ENCODE data around the gene TUBGCP2.
A peak's percentile ranks its signal among the peaks of the same experiment; 100 is the strongest.

TUBGCP2 gene

DNA sequence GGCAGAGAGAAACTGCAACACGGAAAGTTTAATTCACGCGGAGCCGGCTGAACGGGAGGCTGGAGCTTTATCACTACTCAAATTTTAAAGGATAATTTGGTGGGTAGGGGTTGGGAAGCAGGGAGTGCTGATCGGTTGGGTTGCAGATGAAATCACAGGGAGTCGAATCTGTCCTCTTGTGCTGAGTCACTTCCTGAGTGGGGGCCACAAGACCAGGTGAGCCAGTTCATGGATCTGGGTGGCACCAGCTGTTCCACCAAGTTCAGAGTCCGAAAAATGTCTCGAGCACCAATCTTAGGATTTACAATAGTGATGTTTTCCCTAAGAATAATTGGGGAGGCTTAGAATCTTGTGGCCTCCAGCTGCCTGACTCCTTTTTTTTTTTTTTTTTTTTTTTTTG, 34.9 kb upstream of the TUBGCP2 start:
- DNase-seq (ENCODE audit: low read depth in 2 of 2) = no peak

DNA sequence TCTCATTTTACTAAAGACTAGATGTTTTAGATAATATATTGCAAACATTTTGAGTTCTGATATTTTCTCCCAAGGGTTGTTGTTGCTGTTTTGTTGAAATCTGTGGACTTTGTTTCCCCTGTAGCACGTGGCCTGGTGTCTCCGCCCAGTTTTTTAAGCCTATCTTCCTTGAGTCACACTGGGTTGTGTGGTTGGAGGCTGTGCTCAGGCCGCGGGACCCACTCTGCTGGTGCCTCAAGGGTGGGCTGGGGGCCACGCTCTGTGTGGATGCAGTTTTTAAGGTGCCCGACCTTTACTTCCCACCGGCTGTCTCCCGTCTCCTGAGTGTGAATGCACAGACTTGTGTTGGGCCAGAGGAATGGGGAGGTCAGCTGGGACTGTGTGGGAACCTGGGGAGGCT, 34.3 kb upstream of the TUBGCP2 start:
- no peak for DNase-seq (ENCODE audit: low read depth in 2 of 2)

DNA sequence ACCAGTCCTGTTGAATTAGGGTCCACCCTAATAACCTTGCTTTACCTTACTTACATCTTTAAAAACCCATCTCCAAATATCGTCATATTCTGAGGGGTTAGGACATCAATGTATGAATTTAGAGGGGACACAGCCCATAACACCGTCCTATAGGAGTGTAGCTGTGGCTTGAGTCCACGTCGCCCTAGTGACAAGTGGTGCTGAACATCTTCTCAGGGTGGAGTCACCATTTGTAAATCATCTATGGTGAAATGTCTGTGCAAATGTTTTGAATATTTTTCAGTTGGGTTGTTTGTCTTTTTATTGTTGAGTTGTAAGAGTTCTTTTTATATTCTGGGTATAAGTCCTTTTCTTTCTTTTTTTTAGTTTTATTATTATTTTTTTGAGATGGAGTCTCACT, 33.3 kb upstream of the TUBGCP2 start:
- DNase-seq (ENCODE audit: low read depth in 2 of 2) = no peak

DNA sequence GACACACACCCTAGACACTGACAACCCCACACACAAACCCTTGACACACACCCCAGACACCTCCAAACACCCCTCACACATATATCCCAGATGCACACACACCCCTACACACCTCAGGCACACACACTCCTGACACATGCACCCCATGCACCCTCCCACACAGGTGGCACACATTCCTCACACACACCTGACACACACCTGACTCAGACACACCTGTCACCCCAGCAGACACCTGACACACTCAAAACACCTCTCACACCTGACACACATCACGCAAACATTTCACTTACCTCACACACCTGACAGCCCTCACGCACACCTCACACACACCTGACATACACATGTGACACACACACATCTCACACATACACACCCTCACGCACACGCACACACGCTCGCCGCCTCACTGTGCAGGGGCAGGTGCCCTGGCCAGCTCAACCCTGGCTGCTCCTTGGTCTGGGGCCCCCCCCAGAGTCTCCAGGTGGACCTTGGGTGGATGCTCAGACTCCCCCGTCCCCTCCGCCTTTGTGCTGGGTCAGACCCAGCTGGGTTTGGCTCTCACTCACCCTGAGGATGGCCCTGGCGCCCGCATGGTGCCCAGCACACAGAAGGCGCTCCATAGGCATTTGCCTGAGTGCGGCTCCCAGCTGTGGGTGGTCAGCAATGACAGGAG, 31.2 kb upstream of the TUBGCP2 start:
- no peak for DNase-seq (ENCODE audit: low read depth in 2 of 2)

DNA sequence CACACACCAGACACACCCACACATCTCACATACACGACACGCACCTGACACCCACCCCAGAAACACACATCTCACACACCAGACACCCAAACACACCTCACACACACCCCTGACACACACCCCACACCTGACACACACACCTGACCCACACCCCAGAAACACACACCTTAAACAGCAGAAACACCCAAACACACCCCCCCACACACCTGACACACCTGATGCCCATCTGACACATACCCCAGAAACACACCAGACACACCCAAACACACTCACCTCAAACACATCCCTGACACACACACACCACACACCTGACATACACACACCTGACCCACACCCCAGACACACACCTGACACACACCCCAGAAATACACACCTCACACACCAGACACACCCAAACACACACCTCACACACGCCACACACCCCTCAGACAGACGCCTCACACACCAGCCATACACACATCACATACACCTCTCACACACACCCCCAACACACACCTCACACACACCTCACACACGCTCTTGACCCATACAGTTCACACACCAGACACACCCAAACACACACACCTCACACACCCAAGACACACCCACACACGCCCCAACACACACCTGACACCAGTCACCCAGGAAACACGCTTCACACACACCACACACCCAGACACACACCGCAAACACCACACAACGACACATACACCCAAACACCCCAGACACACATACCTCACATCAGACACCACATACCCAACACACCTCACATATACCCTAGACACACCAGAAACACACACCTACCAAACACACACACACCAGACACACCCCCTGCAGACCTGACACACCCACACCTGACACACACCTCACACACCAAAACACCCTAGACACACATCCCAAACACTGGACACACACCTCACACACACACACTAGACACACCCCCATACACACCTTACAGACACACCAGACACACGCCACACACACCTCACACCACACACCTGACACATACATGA, 29.7 kb upstream of the TUBGCP2 start:
- no peak for DNase-seq (ENCODE audit: low read depth in 2 of 2)

DNA sequence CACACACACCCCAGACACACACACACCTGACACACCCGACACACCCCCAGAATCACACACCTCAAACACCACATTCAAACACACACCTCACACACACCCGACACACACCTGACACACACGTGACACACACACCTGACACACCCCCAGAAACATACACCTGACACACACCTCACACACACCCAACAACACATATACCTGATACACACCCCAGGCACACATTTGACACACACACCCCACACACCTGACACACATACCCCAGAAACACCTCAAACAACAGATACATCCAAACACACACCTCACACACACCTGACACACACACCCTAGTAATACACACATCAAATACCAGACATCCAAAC, 28.7 kb upstream of the TUBGCP2 start:
- no peak for DNase-seq (ENCODE audit: low read depth in 2 of 2)

DNA sequence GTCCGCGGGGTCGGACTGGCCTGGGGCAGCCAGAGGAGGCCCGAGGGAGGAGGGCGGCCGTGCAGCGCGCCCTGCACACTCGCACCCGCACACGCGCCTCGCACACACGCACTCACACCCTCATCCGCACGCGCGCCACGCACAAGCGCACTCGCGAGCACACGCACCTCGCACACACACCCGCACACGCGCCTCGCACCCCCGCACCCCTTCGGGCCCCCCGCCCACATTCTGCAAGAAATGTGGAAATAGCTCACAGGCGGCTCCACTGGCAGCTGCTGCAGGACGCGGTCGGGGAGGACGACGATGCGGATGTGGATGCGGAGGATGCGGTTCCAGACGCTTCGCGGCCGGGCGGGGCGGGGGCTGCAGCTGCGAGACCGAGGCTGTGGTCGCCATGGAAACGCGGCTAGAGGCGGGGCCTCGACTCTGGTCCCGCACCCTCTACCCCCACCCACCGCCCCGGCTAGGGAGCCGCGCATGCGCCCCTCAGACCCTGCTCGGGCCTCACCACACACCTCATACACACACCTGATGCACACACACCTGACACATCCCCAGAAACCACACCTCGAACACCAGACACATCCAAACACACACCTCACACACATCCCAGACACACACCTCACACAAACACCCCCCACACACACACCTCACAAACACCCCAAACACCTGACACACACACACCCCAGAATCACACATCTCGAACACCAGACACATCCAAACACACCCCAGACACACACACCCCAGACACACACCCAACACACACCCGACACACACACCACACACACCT, 28.1 kb upstream of the TUBGCP2 start, which contains the start of gene CALY:
TSS of gene CALY (minus strand) at position 320 of the 793 bp plus-strand sequence. CDS start 7,907 bp downstream, outside the sequence.
- no peak for DNase-seq (ENCODE audit: low read depth in 2 of 2)

DNA sequence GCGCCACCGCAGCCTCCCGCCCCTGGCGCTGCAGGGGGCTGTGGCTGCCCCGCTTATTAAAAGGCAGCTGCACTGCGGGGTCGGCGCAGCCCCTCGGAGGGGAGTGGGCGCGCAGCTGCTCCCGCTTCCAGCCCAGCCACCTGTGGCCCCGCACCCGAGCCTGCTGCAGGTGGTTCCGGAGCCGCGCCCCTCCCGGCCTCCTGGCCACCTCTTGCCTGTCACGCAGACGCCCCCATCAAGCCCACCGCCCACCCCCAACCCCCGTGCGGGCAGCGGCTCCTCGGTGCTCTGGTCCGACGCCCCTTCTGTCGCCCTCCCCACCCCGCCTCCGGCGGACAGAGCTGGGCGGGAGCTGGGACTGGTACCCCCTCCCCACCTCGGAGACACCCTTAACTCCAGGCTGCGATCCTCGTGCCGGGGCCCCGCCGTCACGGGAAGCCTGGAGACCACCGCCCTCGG, 27.5 kb upstream of the TUBGCP2 start:
- no peak for DNase-seq (ENCODE audit: low read depth in 2 of 2)

DNA sequence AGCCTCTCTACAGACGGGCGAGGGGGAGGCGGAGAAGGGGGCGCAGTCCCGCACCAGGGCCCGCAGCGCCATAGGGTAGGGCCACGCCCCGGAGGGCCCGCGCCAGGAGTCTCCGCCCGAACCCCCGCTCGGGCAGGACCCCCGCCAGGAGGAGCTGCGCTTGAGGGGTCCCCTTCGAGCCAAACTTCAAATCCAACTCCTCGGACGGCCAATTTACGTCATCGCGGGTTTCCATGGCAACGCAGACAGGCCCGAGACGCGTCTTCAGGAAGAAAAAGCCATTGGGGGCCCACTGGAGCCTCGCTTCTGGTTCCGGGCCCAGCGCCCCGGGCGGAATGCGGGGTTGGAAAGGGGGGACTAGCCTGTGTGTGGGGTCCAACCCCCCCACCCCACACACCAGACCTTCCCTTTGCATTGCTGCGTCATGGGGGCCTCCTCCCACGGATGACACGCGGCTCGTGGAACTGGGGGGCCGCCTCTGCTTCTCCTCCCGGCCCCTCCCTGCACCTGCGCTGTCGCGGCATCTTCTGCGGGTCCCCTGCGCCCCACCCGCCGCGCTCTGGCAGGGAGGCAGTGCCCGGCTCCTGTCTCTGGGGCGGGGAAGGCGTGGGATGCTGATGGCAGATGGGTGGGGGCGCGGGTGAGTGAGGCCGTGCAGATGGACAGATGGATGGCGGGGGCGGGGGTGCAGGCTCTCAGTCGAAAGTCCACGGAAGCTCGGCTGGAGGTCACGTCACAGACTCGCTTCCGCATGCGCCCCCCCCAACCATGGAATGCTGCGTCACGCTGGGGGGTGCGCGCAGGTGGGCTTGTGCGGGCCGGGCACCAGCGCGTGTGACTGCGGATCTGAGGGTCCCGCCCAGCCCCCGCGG, 26.8 kb upstream of the TUBGCP2 start:
- peak in 1 of 2 experiments; percentile 15 for DNase-seq (ENCODE audit: low read depth in 2 of 2)

DNA sequence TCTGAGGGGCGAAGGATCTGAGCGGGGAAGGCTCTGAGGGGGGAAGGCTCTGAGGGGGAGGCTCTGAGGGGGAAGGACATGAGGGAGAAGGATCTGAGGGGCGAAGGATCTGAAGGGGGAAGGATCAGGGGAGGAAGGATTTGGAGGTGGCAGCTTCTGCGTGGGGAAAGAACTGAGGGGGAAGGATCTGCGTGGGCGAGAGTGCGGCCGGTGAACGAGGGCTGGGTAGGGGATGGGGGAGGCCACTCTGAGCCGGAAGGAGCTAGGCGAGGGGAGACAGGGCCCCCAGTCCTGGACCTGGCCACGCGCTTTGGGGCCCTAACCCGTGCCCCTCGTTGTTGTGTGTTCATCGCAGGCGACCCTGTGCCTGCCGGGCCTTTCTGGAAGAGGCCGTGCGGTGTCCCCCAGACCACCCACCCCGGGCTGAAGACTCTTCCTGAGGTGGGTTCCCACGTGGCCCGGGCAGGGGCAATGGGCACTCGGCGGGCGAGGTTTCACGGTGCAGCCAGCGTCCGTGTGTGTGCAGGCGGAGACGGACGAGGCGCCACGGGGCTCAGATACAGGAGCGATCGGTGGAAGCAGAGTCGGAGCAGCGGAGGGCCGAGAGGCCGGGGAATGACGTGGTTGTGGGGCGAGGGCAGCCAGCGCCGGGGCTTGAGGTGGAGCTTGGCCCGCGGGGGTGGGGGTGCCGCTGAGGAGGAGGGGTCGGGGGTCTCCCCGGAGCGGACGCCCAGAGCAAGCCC, 26.0 kb upstream of the TUBGCP2 start:
- DNase-seq (ENCODE audit: low read depth in 2 of 2) = no peak

DNA sequence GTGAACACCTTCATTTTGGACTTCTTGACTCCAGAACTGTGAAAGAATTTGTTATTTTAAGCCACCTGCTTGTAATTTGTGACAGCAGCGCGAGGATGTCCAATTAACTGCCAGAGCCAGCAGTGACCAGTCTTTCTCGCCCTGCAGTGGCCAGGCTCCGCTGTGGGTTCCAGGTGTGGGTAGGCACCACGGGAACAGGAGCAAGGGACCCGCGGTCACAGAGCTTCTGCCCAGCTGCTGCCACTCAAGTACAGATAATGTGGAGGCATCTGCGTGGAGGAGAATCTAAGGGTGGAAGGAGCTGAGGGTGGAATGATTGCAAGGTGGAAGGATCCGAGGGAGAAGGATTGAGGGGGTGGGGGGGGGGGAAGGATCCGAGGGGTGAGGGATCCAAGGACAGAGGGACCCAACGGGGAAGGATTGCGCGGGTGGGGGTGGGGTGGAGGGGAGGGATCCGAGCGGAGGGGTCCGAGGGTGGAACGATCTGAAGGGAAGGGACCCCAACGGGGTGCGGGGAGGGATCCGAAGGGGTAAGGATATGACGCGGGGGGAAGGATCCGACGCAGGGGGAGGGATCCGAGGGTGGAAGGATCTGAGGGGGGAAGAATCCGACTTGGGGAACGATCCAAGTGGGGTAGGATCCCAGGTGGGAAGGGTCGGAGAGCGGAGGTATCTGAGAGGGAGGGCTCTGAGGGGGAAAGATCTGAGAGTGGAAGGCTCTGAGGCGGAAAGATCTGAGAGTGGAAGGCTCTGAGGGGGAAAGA, 24.4 kb upstream of the TUBGCP2 start:
- DNase-seq (ENCODE audit: low read depth in 2 of 2) = no peak

DNA sequence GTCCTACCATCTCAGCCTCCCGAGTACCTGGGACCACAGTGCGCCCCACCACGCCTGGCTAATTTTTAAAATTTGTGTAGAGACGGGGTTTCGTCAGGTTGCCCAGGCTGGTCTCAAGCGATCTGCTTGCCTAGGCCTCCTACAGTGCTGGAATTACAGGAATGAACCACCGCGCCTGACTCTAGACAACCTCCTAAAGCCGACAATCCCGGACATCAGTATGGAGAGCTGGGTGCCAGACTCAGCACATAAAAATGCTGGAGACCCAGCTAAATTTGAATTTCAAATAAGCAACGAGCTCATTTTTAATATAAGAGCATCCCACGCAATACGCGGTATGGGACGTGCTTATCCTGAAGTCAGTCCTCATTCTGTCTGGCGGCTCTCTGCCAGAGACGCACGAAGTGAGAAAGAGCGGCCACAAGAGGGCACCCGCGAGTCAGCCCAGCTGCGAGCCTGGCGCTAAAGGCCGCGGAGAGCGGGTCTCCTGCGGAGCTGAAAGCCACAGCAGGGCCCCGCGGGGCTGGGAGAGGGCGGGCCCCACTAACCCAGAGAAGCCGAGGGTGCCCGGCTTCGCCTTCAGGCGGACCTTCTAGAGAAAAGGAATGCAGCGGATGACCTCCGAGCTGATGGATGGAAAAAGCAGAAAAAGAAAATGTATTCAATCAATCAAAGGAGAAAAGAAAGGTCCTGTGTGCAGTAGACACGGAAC, 21.0 kb upstream of the TUBGCP2 start:
- DNase-seq (ENCODE audit: low read depth in 2 of 2) = peak; percentile 53 to 58

DNA sequence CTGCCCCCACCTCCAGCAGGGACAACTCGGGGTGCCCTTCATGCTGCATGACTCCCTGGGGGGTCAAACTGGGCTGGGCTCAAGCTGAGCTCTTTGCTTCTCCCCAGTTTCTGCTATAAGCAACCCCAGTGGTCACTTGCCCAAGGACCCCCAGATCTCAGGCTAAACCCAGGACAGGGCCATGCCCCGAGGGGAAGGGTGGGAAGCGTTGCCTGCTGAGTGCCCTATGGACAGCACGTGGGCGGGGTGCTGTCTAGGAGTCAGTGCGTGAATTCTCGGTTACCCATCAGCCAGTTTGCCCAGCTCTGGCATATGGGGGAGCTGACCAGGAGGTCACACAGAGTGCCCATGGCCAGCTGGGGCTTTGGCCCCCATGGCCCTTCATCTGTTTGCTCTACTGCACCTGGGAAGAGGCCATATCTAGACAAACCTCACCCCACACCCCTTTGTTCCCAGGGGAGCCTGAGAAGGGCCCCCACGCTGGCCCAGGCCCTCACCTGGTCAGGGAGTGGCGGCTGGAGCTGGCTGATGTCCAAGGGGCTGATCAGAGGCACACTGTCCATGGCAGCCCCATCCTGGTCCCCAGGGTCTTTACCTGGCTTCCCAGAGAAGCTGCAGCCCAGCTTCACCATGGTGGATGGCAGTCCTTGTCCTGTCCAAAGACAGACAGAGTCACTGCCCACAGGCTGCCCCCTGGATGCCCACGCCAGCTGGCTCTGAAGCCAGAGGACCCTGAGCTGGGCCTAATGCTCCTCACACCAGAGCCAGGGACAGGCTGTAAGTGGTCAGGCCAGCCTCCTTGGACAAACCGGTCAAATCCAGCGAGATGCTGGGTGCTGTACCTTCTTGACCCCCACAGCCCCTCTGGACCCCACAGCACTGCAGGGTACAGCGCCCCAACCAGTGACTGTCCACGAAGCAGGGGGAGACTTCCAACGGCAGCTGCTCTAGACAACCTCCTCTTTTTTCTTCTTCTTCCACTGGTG, 20.0 kb upstream of the TUBGCP2 start:
- no peak for DNase-seq (ENCODE audit: low read depth in 2 of 2)

DNA sequence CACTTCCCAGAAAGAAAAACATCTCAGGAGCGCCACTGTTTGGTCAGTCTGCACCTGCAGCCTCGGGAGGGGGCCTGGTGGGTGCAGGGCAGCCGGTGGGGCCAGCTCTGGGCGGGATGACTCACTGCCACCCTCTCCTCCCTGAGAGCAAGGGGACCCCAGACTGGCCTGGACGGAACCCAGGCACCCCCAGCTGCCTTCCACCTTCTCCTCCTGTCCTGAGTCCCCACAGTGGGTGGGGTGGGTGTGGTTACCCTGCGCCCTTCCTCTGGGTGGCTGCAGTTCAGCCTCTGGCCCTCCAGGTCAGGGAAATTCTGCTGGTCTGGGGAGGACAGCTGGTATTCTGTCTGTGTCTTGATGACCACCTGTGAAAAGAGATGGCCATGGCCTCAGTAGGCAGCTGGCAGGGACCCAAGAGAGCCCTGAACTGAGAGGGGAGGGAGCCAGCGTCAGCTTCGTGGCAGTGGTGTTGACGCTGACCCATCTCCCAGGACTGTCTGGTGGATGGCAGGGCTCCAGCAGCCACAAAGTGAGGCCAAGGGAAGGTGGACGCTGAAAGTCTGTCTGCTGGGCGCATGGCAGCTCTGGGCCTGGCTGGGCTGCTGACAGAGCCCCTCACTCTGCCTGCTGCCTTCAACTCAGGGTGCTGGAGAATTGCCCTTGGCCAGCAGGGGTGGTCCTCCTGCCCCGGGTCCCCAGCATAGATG, 19.1 kb upstream of the TUBGCP2 start:
- no peak for DNase-seq (ENCODE audit: low read depth in 2 of 2)

DNA sequence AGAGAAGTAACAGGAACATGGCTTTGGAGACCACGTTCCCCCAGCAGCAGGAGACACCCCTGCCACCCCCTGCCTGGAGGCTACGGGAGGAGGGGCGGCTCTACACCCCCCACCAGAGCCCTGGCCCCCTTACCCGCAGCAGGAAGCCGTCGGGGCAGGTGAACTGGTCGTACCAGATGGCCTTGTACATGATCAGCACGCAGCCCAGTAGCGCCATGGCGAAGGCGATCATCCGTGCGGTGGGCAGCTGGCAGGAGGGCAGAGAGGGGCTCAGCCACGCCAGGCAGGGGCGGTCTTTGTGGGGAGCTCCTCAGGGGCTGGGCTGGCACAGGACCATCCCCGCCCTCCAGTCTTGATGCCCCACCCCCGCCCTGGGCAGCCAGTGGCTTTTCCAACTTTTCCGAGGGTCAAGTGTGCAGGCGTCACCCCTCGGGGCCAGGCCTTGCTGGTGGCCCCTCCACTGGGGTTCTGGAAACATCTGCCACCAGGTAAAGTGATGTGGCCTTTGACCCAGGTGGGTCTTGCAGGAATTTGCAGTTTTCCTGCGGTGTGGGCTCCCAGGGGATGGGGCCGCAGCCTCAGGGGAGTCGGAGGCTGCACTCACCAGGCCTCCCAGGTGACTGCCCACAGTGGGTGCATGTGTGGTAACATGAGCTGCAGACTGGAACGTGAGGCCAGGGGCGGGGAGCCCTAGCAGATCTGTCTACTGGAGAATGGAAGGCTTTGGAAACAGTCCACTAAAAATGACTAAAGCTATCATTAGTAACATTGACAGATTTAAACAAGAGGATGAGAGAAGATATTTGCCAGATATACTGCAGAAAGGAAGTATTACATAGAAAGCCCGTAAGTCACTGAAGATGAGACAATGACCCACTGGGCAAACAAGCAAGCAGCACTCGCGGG, 18.3 kb upstream of the TUBGCP2 start:
- peak in 1 of 2 experiments; percentile 20 for DNase-seq (ENCODE audit: low read depth in 2 of 2)

DNA sequence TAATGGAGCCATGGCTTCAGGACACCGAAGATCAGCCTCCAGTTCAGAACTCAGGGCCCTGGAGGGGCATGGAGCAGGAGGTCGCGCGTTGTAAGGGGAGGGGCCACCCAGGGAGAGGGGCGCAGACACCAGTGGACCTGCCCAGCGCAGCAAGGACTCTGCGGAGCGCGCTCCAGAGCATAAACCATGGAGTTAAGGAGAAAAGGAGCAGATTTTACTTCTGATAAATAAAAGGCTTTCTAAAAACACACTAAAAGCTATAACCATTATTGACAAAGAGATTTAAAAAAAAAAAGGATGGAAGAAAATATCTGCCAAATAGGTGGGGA, 17.5 kb upstream of the TUBGCP2 start:
- DNase-seq (ENCODE audit: low read depth in 2 of 2) = no peak

All from fibroblast of skin of left quadriceps (primary cell).